ENCODE results near the gene FAM227A.
"Not testable (repeated sequence)": the region's sequence is repeated elsewhere in the genome, so short reads cannot be mapped to it uniquely, and the experiment has no call there.

Gene FAM227A

GRCh38 chr22:38618682-38619081 is 37.5 kb downstream of the FAM227A start:
- TF ChIP-seq CTCF (IDR thresholded peaks at IDR 0.05; ENCODE audit: insufficient read depth, low read length) (no peak), POLR2AphosphoS5 (IDR thresholded peaks at IDR 0.05; ENCODE audit: low read depth) (no peak), GABPA (IDR thresholded peaks at IDR 0.05; ENCODE audit: low read depth) (no peak), SPI1 (IDR thresholded peaks at IDR 0.05; ENCODE audit: borderline replicate concordance, low read depth) (no peak), REST (IDR thresholded peaks at IDR 0.05; ENCODE audit: insufficient replicate concordance, low read depth) (no peak)
- DNase-seq (ENCODE audit: low read depth in 1 of 2, low spot score in 1 of 2) = no peak
- Histone ChIP-seq H3K4me3 (replicated peaks; ENCODE audit: insufficient read depth, low read length) (no peak overlapping the region), H3K27ac (replicated peaks) (no peak overlapping the region), H3K27me3 (ENCODE audit: insufficient read depth, poor library complexity, severe bottlenecking) (no peaks in the 10 kb centered on the region)

- DNase-seq (ENCODE audit: low read depth in 1 of 2, low spot score in 1 of 2) = no peak
- H3K27me3 ChIP-seq (ENCODE audit: insufficient read depth, poor library complexity, severe bottlenecking) = no peaks in the 10 kb centered on the region
- H3K27ac ChIP-seq (replicated peaks) = no peak overlapping the region
- H3K4me3 ChIP-seq (replicated peaks; ENCODE audit: insufficient read depth, low read length) = no peak overlapping the region
- TF ChIP-seq SPI1 (IDR thresholded peaks at IDR 0.05; ENCODE audit: borderline replicate concordance, low read depth) (no peak), GABPA (IDR thresholded peaks at IDR 0.05; ENCODE audit: low read depth) (no peak), REST (IDR thresholded peaks at IDR 0.05; ENCODE audit: insufficient replicate concordance, low read depth) (no peak), CTCF (IDR thresholded peaks at IDR 0.05; ENCODE audit: insufficient read depth, low read length) (no peak), POLR2AphosphoS5 (IDR thresholded peaks at IDR 0.05; ENCODE audit: low read depth) (no peak)
Observed at GRCh38 chr22:38618258-38618657, 37.9 kb downstream of the FAM227A start.

GRCh38 chr22:38615064-38615405 is 41.2 kb downstream of the FAM227A start:
- DNase-seq (ENCODE audit: low read depth in 1 of 2, low spot score in 1 of 2); H3K27ac ChIP-seq (replicated peaks); H3K27me3 ChIP-seq (ENCODE audit: insufficient read depth, poor library complexity, severe bottlenecking); H3K4me3 ChIP-seq (replicated peaks; ENCODE audit: insufficient read depth, low read length): not testable (repeated sequence)

GRCh38 chr22:38614332-38615063 is 41.7 kb downstream of the FAM227A start:
- no peak for DNase-seq (ENCODE audit: low read depth in 1 of 2, low spot score in 1 of 2)
- Histone ChIP-seq H3K4me3 (replicated peaks; ENCODE audit: insufficient read depth, low read length) (no peak overlapping the region), H3K27ac (replicated peaks) (no peak overlapping the region), H3K27me3 (ENCODE audit: insufficient read depth, poor library complexity, severe bottlenecking) (no peaks in the 10 kb centered on the region)
- no peak for TF ChIP-seq REST (IDR thresholded peaks at IDR 0.05; ENCODE audit: insufficient replicate concordance, low read depth)
- no peak for TF ChIP-seq POLR2AphosphoS5 (IDR thresholded peaks at IDR 0.05; ENCODE audit: low read depth)
- TF ChIP-seq GABPA (IDR thresholded peaks at IDR 0.05; ENCODE audit: low read depth) = no peak
- no peak for TF ChIP-seq SPI1 (IDR thresholded peaks at IDR 0.05; ENCODE audit: borderline replicate concordance, low read depth)
- TF ChIP-seq CTCF (IDR thresholded peaks at IDR 0.05; ENCODE audit: insufficient read depth, low read length) = no peak

Measured in HL-60 (cell line).